Measurements from ENCODE around the gene PTPRK. TPM values are rescaled to one million over a fixed set of nuclear protein-coding genes. Genes with fewer than 3 reads are reported as not detected.

PTPRK gene
- total and polyA plus RNA-seq, 2 experiments from 2014 or later: 26.9 to 56.4 TPM

DNA sequence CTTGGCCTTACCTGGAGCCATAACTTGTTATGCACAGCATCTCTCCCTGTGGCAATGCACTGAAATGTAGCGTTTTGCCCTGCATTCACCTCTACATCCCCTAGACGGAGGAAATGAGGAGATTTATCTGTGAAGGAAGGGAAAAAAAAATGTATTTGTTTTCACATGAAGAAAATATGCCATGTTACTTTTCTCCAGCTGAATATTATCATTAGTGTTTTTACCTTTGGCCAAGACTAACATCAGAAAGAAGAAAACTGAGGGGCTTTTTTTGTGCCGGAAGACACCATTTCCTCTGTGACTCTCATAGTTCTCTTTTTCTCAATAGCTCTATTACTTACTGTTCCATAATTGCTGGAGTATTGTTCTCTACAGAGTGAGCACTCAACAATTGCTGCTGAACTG, 280.4 kb downstream of the PTPRK start (continued):
- TF ChIP-seq ZNF114 (CRISPR knock-in tag; IDR thresholded peaks at IDR 0.05): no peak
- TF ChIP-seq NANOG (IDR thresholded peaks at IDR 0.05; ENCODE audit: borderline replicate concordance): no peak
- no peak for TF ChIP-seq JUNB (IDR thresholded peaks at IDR 0.05; ENCODE audit: unreplicated experiment)
- TF ChIP-seq EZH2phosphoT487 (IDR thresholded peaks at IDR 0.05; ENCODE audit: unreplicated experiment): no peak

DNA sequence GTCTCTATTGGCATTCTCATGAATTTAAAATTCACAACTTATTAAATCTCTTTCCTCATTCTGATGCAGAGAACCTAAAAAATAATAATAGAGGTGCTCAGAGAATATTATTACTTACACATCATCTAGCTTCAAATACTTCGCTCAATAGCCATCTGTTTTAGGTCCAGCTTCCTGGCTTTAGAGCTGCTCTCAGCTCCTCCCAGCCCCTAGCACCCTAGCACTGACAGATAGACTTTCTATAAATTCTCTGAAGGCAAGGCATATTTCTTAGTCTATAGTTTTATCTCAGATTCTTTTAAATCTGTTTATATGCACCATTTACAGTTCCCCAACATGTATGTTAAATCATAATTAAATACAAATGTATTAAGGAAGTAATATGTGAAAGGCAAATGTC, 281.3 kb downstream of the PTPRK start:
- no peaks in the 10 kb centered on the region for H3K27me3 Mint-ChIP-seq (ENCODE audit: insufficient read depth, low read depth, poor library complexity)
- Histone ChIP-seq H3K36me3 (ENCODE audit: insufficient read depth) (no peaks in the 10 kb centered on the region), H3K27me3 (ENCODE audit: insufficient read depth) (no peaks in the 10 kb centered on the region), H3K79me2 (replicated peaks; ENCODE audit: insufficient read depth) (no peaks in the 10 kb centered on the region), H3K4me1 (ENCODE audit: insufficient read depth) (peaks cover 11% of the 10 kb centered on the region), H3K9me2 (ENCODE audit: insufficient read depth) (no peaks in the 10 kb centered on the region), H3K27ac (ENCODE audit: low read depth) (no peak overlapping the region), H3F3A (replicated peaks; ENCODE audit: low read depth) (no peaks in the 10 kb centered on the region), H4K20me1 (replicated peaks; ENCODE audit: insufficient read depth) (no peaks in the 10 kb centered on the region), H3K4me2 (no peak overlapping the region), H2AFZ (no peak overlapping the region), H3K4me3 (no peak overlapping the region)
- ATAC-seq (no peak), DNase-seq (ENCODE audit: low spot score) (no peak)
- no peak for TF ChIP-seq STAT1 (IDR thresholded peaks at IDR 0.05; ENCODE audit: unreplicated experiment)
- no peak for TF ChIP-seq EZH2 (IDR thresholded peaks at IDR 0.05; ENCODE audit: low read depth, unreplicated experiment)
- TF ChIP-seq NANOG (IDR thresholded peaks at IDR 0.05; ENCODE audit: borderline replicate concordance): no peak
- no peak for TF ChIP-seq ZNF114 (CRISPR knock-in tag; IDR thresholded peaks at IDR 0.05)
- TF ChIP-seq, protein P1, sequence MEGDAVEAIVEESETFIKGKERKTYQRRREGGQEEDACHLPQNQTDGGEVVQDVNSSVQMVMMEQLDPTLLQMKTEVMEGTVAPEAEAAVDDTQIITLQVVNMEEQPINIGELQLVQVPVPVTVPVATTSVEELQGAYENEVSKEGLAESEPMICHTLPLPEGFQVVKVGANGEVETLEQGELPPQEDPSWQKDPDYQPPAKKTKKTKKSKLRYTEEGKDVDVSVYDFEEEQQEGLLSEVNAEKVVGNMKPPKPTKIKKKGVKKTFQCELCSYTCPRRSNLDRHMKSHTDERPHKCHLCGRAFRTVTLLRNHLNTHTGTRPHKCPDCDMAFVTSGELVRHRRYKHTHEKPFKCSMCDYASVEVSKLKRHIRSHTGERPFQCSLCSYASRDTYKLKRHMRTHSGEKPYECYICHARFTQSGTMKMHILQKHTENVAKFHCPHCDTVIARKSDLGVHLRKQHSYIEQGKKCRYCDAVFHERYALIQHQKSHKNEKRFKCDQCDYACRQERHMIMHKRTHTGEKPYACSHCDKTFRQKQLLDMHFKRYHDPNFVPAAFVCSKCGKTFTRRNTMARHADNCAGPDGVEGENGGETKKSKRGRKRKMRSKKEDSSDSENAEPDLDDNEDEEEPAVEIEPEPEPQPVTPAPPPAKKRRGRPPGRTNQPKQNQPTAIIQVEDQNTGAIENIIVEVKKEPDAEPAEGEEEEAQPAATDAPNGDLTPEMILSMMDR (conservative IDR thresholded peaks at IDR 0.05; ENCODE audit: low read depth in 2 of 2): no peak
- TF ChIP-seq ZNF331 (CRISPR knock-in tag; IDR thresholded peaks at IDR 0.05; ENCODE audit: low read depth): no peak
- TF ChIP-seq CREB1 (CRISPR knock-in tag; IDR thresholded peaks at IDR 0.05; ENCODE audit: low read depth): no peak
- TF ChIP-seq, protein P2, sequence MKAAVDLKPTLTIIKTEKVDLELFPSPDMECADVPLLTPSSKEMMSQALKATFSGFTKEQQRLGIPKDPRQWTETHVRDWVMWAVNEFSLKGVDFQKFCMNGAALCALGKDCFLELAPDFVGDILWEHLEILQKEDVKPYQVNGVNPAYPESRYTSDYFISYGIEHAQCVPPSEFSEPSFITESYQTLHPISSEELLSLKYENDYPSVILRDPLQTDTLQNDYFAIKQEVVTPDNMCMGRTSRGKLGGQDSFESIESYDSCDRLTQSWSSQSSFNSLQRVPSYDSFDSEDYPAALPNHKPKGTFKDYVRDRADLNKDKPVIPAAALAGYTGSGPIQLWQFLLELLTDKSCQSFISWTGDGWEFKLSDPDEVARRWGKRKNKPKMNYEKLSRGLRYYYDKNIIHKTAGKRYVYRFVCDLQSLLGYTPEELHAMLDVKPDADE (IDR thresholded peaks at IDR 0.05): no peak
- TF ChIP-seq POLR2AphosphoS5 (IDR thresholded peaks at IDR 0.05; ENCODE audit: low read depth): no peak
- TF ChIP-seq EZH2phosphoT487 (IDR thresholded peaks at IDR 0.05; ENCODE audit: unreplicated experiment): no peak
- no peak for TF ChIP-seq JUNB (IDR thresholded peaks at IDR 0.05; ENCODE audit: unreplicated experiment)
- TF ChIP-seq, protein P3, sequence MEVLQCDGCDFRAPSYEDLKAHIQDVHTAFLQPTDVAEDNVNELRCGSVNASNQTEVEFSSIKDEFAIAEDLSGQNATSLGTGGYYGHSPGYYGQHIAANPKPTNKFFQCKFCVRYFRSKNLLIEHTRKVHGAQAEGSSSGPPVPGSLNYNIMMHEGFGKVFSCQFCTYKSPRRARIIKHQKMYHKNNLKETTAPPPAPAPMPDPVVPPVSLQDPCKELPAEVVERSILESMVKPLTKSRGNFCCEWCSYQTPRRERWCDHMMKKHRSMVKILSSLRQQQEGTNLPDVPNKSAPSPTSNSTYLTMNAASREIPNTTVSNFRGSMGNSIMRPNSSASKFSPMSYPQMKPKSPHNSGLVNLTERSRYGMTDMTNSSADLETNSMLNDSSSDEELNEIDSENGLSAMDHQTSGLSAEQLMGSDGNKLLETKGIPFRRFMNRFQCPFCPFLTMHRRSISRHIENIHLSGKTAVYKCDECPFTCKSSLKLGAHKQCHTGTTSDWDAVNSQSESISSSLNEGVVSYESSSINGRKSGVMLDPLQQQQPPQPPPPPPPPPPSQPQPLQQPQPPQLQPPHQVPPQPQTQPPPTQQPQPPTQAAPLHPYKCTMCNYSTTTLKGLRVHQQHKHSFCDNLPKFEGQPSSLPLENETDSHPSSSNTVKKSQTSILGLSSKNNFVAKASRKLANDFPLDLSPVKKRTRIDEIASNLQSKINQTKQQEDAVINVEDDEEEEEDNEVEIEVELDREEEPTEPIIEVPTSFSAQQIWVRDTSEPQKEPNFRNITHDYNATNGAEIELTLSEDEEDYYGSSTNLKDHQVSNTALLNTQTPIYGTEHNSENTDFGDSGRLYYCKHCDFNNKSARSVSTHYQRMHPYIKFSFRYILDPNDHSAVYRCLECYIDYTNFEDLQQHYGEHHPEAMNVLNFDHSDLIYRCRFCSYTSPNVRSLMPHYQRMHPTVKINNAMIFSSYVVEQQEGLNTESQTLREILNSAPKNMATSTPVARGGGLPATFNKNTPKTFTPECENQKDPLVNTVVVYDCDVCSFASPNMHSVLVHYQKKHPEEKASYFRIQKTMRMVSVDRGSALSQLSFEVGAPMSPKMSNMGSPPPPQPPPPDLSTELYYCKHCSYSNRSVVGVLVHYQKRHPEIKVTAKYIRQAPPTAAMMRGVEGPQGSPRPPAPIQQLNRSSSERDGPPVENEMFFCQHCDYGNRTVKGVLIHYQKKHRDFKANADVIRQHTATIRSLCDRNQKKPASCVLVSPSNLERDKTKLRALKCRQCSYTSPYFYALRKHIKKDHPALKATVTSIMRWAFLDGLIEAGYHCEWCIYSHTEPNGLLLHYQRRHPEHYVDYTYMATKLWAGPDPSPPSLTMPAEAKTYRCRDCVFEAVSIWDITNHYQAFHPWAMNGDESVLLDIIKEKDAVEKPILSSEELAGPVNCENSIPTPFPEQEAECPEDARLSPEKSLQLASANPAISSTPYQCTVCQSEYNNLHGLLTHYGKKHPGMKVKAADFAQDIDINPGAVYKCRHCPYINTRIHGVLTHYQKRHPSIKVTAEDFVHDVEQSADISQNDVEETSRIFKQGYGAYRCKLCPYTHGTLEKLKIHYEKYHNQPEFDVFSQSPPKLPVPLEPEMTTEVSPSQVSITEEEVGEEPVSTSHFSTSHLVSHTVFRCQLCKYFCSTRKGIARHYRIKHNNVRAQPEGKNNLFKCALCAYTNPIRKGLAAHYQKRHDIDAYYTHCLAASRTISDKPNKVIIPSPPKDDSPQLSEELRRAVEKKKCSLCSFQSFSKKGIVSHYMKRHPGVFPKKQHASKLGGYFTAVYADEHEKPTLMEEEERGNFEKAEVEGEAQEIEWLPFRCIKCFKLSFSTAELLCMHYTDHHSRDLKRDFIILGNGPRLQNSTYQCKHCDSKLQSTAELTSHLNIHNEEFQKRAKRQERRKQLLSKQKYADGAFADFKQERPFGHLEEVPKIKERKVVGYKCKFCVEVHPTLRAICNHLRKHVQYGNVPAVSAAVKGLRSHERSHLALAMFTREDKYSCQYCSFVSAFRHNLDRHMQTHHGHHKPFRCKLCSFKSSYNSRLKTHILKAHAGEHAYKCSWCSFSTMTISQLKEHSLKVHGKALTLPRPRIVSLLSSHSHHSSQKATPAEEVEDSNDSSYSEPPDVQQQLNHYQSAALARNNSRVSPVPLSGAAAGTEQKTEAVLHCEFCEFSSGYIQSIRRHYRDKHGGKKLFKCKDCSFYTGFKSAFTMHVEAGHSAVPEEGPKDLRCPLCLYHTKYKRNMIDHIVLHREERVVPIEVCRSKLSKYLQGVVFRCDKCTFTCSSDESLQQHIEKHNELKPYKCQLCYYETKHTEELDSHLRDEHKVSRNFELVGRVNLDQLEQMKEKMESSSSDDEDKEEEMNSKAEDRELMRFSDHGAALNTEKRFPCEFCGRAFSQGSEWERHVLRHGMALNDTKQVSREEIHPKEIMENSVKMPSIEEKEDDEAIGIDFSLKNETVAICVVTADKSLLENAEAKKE (CRISPR knock-in tag; IDR thresholded peaks at IDR 0.05): no peak
- TF ChIP-seq, protein P4, sequence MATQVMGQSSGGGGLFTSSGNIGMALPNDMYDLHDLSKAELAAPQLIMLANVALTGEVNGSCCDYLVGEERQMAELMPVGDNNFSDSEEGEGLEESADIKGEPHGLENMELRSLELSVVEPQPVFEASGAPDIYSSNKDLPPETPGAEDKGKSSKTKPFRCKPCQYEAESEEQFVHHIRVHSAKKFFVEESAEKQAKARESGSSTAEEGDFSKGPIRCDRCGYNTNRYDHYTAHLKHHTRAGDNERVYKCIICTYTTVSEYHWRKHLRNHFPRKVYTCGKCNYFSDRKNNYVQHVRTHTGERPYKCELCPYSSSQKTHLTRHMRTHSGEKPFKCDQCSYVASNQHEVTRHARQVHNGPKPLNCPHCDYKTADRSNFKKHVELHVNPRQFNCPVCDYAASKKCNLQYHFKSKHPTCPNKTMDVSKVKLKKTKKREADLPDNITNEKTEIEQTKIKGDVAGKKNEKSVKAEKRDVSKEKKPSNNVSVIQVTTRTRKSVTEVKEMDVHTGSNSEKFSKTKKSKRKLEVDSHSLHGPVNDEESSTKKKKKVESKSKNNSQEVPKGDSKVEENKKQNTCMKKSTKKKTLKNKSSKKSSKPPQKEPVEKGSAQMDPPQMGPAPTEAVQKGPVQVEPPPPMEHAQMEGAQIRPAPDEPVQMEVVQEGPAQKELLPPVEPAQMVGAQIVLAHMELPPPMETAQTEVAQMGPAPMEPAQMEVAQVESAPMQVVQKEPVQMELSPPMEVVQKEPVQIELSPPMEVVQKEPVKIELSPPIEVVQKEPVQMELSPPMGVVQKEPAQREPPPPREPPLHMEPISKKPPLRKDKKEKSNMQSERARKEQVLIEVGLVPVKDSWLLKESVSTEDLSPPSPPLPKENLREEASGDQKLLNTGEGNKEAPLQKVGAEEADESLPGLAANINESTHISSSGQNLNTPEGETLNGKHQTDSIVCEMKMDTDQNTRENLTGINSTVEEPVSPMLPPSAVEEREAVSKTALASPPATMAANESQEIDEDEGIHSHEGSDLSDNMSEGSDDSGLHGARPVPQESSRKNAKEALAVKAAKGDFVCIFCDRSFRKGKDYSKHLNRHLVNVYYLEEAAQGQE (IDR thresholded peaks at IDR 0.05; ENCODE audit: unreplicated experiment): no peak
- H3K27ac Mint-ChIP-seq: no peak overlapping the region
- H3K4me1 Mint-ChIP-seq: peaks cover 14% of the 10 kb centered on the region
- no peak overlapping the region for H3K4me3 Mint-ChIP-seq
- no peaks in the 10 kb centered on the region for H3K9me3 Mint-ChIP-seq
- H3K36me3 Mint-ChIP-seq (ENCODE audit: low read depth): no peaks in the 10 kb centered on the region; the same call in 2 of the 3 replicates
